ENCODE data around the gene SLC30A3.

Gene SLC30A3

GRCh38 chr2:27236136-27236535 lies 26.7 kb downstream of the SLC30A3 start:
- no CpG with 5 or more reads among the region's 12 CpGs for WGBS (ENCODE audit: insufficient coverage, insufficient read length)
- no peak overlapping the region for H3K27ac ChIP-seq (ENCODE audit: low read length)
- no peak overlapping the region for H3K4me3 ChIP-seq (ENCODE audit: low read length)
- H3K36me3 ChIP-seq (ENCODE audit: control insufficient read depth, insufficient read depth, low read length): peaks cover 86% of the 10 kb centered on the region
- DNase-seq (ENCODE audit: low read depth, low spot score): no peak
- no peaks in the 10 kb centered on the region for H3K27me3 ChIP-seq (ENCODE audit: control insufficient read depth, insufficient read depth, low read length)
- H3K9me3 ChIP-seq (ENCODE audit: control insufficient read depth, insufficient read depth, low read length): no peaks in the 10 kb centered on the region
- no peaks in the 10 kb centered on the region for H3K4me1 ChIP-seq (ENCODE audit: control insufficient read depth, insufficient read depth, low read length)

- Histone ChIP-seq H3K4me1 (ENCODE audit: control insufficient read depth, insufficient read depth, low read length) (no peaks in the 10 kb centered on the region), H3K9me3 (ENCODE audit: control insufficient read depth, insufficient read depth, low read length) (no peaks in the 10 kb centered on the region), H3K27me3 (ENCODE audit: control insufficient read depth, insufficient read depth, low read length) (no peaks in the 10 kb centered on the region), H3K36me3 (ENCODE audit: control insufficient read depth, insufficient read depth, low read length) (peaks cover 69% of the 10 kb centered on the region), H3K27ac (ENCODE audit: low read length) (no peak overlapping the region), H3K4me3 (ENCODE audit: low read length) (no peak overlapping the region)
- DNase-seq (ENCODE audit: low read depth, low spot score): no peak
- no CpG with 5 or more reads among the region's 14 CpGs for WGBS (ENCODE audit: insufficient coverage, insufficient read length)
These were observed 29.5 kb downstream of the SLC30A3 start for GRCh38 chr2:27233341-27233740.

GRCh38 chr2:27231921-27232320 lies 30.9 kb downstream of the SLC30A3 start:
- no peak overlapping the region for H3K27ac ChIP-seq (ENCODE audit: low read length)
- H3K4me3 ChIP-seq (ENCODE audit: low read length): no peak overlapping the region
- DNase-seq (ENCODE audit: low read depth, low spot score): no peak
- no CpG with 5 or more reads among the region's 13 CpGs for WGBS (ENCODE audit: insufficient coverage, insufficient read length)
- H3K27me3 ChIP-seq (ENCODE audit: control insufficient read depth, insufficient read depth, low read length): no peaks in the 10 kb centered on the region
- H3K4me1 ChIP-seq (ENCODE audit: control insufficient read depth, insufficient read depth, low read length): no peaks in the 10 kb centered on the region
- H3K9me3 ChIP-seq (ENCODE audit: control insufficient read depth, insufficient read depth, low read length): no peaks in the 10 kb centered on the region
- peaks cover 61% of the 10 kb centered on the region for H3K36me3 ChIP-seq (ENCODE audit: control insufficient read depth, insufficient read depth, low read length)

GRCh38 chr2:27227501-27227900 lies 35.3 kb downstream of the SLC30A3 start:
- no peak overlapping the region for H3K27ac ChIP-seq (ENCODE audit: low read length)
- H3K4me1 ChIP-seq (ENCODE audit: control insufficient read depth, insufficient read depth, low read length): no peaks in the 10 kb centered on the region
- no peaks in the 10 kb centered on the region for H3K9me3 ChIP-seq (ENCODE audit: control insufficient read depth, insufficient read depth, low read length)
- no peak for DNase-seq (ENCODE audit: low read depth, low spot score)
- H3K36me3 ChIP-seq (ENCODE audit: control insufficient read depth, insufficient read depth, low read length): peaks cover 63% of the 10 kb centered on the region
- no peak overlapping the region for H3K4me3 ChIP-seq (ENCODE audit: low read length)
- H3K27me3 ChIP-seq (ENCODE audit: control insufficient read depth, insufficient read depth, low read length): no peaks in the 10 kb centered on the region
- WGBS (ENCODE audit: insufficient coverage, insufficient read length): no CpG with 5 or more reads among the region's 2 CpGs

GRCh38 chr2:27225526-27225925 lies 37.3 kb downstream of the SLC30A3 start:
- no peaks in the 10 kb centered on the region for H3K9me3 ChIP-seq (ENCODE audit: control insufficient read depth, insufficient read depth, low read length)
- no peak overlapping the region for H3K27ac ChIP-seq (ENCODE audit: low read length)
- H3K4me1 ChIP-seq (ENCODE audit: control insufficient read depth, insufficient read depth, low read length): no peaks in the 10 kb centered on the region
- no peak for DNase-seq (ENCODE audit: low read depth, low spot score)
- WGBS (ENCODE audit: insufficient coverage, insufficient read length): no CpG with 5 or more reads among the region's 9 CpGs
- H3K27me3 ChIP-seq (ENCODE audit: control insufficient read depth, insufficient read depth, low read length): no peaks in the 10 kb centered on the region
- H3K4me3 ChIP-seq (ENCODE audit: low read length): no peak overlapping the region
- peaks cover 59% of the 10 kb centered on the region for H3K36me3 ChIP-seq (ENCODE audit: control insufficient read depth, insufficient read depth, low read length)

GRCh38 chr2:27223416-27223815 lies 39.4 kb downstream of the SLC30A3 start:
- Histone ChIP-seq H3K9me3 (ENCODE audit: control insufficient read depth, insufficient read depth, low read length) (no peaks in the 10 kb centered on the region), H3K4me3 (ENCODE audit: low read length) (no peak overlapping the region), H3K27ac (ENCODE audit: low read length) (no peak overlapping the region), H3K27me3 (ENCODE audit: control insufficient read depth, insufficient read depth, low read length) (no peaks in the 10 kb centered on the region), H3K4me1 (ENCODE audit: control insufficient read depth, insufficient read depth, low read length) (no peaks in the 10 kb centered on the region), H3K36me3 (ENCODE audit: control insufficient read depth, insufficient read depth, low read length) (peaks cover 58% of the 10 kb centered on the region)
- WGBS (ENCODE audit: insufficient coverage, insufficient read length): no CpG with 5 or more reads among the region's 6 CpGs
- no peak for DNase-seq (ENCODE audit: low read depth, low spot score)

GRCh38 chr2:27222407-27222806 lies 40.4 kb downstream of the SLC30A3 start:
- Histone ChIP-seq H3K4me3 (ENCODE audit: low read length) (no peak overlapping the region), H3K27me3 (ENCODE audit: control insufficient read depth, insufficient read depth, low read length) (no peaks in the 10 kb centered on the region), H3K36me3 (ENCODE audit: control insufficient read depth, insufficient read depth, low read length) (peaks cover 56% of the 10 kb centered on the region), H3K27ac (ENCODE audit: low read length) (no peak overlapping the region), H3K9me3 (ENCODE audit: control insufficient read depth, insufficient read depth, low read length) (no peaks in the 10 kb centered on the region), H3K4me1 (ENCODE audit: control insufficient read depth, insufficient read depth, low read length) (no peaks in the 10 kb centered on the region)
- no peak for DNase-seq (ENCODE audit: low read depth, low spot score)
- no CpG with 5 or more reads among the region's 5 CpGs for WGBS (ENCODE audit: insufficient coverage, insufficient read length)

- no peaks in the 10 kb centered on the region for H3K27me3 ChIP-seq (ENCODE audit: control insufficient read depth, insufficient read depth, low read length)
- H3K4me3 ChIP-seq (ENCODE audit: low read length): no peak overlapping the region
- 0 out of 2 replicates have a peak, but pooled peaks cover 1% of the 10 kb centered on the region for H3K4me1 ChIP-seq (ENCODE audit: control insufficient read depth, insufficient read depth, low read length)
- H3K36me3 ChIP-seq (ENCODE audit: control insufficient read depth, insufficient read depth, low read length): peaks cover 46% of the 10 kb centered on the region
- H3K9me3 ChIP-seq (ENCODE audit: control insufficient read depth, insufficient read depth, low read length): no peaks in the 10 kb centered on the region
- DNase-seq (ENCODE audit: low read depth, low spot score): no peak
- H3K27ac ChIP-seq (ENCODE audit: low read length): no peak overlapping the region
- no CpG with 5 or more reads among the region's 3 CpGs for WGBS (ENCODE audit: insufficient coverage, insufficient read length)
These were observed 41.7 kb downstream of the SLC30A3 start for GRCh38 chr2:27221166-27221565.

- WGBS (ENCODE audit: insufficient coverage, insufficient read length): no CpG with 5 or more reads among the region's 7 CpGs
- no peaks in the 10 kb centered on the region for H3K9me3 ChIP-seq (ENCODE audit: control insufficient read depth, insufficient read depth, low read length)
- 0 out of 2 replicates have a peak, but pooled peaks cover 1% of the 10 kb centered on the region for H3K4me1 ChIP-seq (ENCODE audit: control insufficient read depth, insufficient read depth, low read length)
- H3K4me3 ChIP-seq (ENCODE audit: low read length): no peak overlapping the region
- peaks cover 36% of the 10 kb centered on the region for H3K36me3 ChIP-seq (ENCODE audit: control insufficient read depth, insufficient read depth, low read length)
- DNase-seq (ENCODE audit: low read depth, low spot score): no peak
- H3K27ac ChIP-seq (ENCODE audit: low read length): no peak overlapping the region
- H3K27me3 ChIP-seq (ENCODE audit: control insufficient read depth, insufficient read depth, low read length): no peaks in the 10 kb centered on the region
These were observed 42.8 kb downstream of the SLC30A3 start for GRCh38 chr2:27220091-27220490.

- Histone ChIP-seq H3K9me3 (ENCODE audit: control insufficient read depth, insufficient read depth, low read length) (no peaks in the 10 kb centered on the region), H3K4me1 (ENCODE audit: control insufficient read depth, insufficient read depth, low read length) (0 out of 2 replicates have a peak, but pooled peaks cover 1% of the 10 kb centered on the region), H3K4me3 (ENCODE audit: low read length) (no peak overlapping the region), H3K36me3 (ENCODE audit: control insufficient read depth, insufficient read depth, low read length) (peaks cover 27% of the 10 kb centered on the region; the same call in 1 of the 2 replicates), H3K27ac (ENCODE audit: low read length) (no peak overlapping the region), H3K27me3 (ENCODE audit: control insufficient read depth, insufficient read depth, low read length) (no peaks in the 10 kb centered on the region)
- DNase-seq (ENCODE audit: low read depth, low spot score): no peak
- no CpG with 5 or more reads among the region's 2 CpGs for WGBS (ENCODE audit: insufficient coverage, insufficient read length)
These were observed 43.8 kb downstream of the SLC30A3 start for GRCh38 chr2:27219091-27219490.

- DNase-seq (ENCODE audit: low read depth, low spot score): no peak
- no peaks in the 10 kb centered on the region for H3K9me3 ChIP-seq (ENCODE audit: control insufficient read depth, insufficient read depth, low read length)
- 0 out of 2 replicates have a peak, but pooled peaks cover 1% of the 10 kb centered on the region for H3K4me1 ChIP-seq (ENCODE audit: control insufficient read depth, insufficient read depth, low read length)
- peaks cover 22% of the 10 kb centered on the region; the same call in 1 of the 2 replicates for H3K36me3 ChIP-seq (ENCODE audit: control insufficient read depth, insufficient read depth, low read length)
- WGBS (ENCODE audit: insufficient coverage, insufficient read length): no CpG with 5 or more reads among the region's 4 CpGs
- H3K27me3 ChIP-seq (ENCODE audit: control insufficient read depth, insufficient read depth, low read length): no peaks in the 10 kb centered on the region
- H3K27ac ChIP-seq (ENCODE audit: low read length): no peak overlapping the region
- no peak overlapping the region for H3K4me3 ChIP-seq (ENCODE audit: low read length)
These were observed 44.2 kb downstream of the SLC30A3 start for GRCh38 chr2:27218614-27219013.

Measured in iPS DF 6.9 (cell line).